A549 (cell line): ENCODE results near the gene ENPP1. TPM values are rescaled to one million over a fixed set of nuclear protein-coding genes. Genes with fewer than 3 reads are reported as not detected.

Source experiments
- ATAC-seq, 2 experiments: fragments of 200-7000 bp in 1 of 2; fragments of >200 bp in 1 of 2; cut with Nextera tagmentation in 1 of 2; cut with Tn5 transposase in 1 of 2; 3 replicates each; pipeline versions ENCODE4 v1.8.0 to v1.9.1; 2018 to 2020; ENCODE audit warnings: mild to moderate bottlenecking in 1 of 2, moderate library complexity in 1 of 2
- CTCF ChIA-PET: fragments of 300-600 bp; sonication (Branson Sonifier 250); formaldehyde crosslinking; extraction: SDS; loops from one replicate; lab custom pipeline; 2021; ENCODE audit warnings: antibody characterized with exemption, inconsistent platforms; lab: Yijun Ruan, JAX
- POLR2A ChIA-PET: fragments of 350-600 bp; formaldehyde crosslinking; extraction: SDS; loops from one replicate; lab custom pipeline; 2021; ENCODE audit warnings: antibody characterized with exemption, inconsistent platforms; lab: Yijun Ruan, JAX
- DNase-seq, 2 experiments: peaks; one replicate each; pipeline versions ENCODE4 v3.0.0 to v3.0.0-alpha.2; 2011 to 2016; ENCODE audit warnings: low read depth in 1 of 2, low spot score in 1 of 2
- FAIRE-seq: peaks from 2 replicates; lab custom pipeline; 2011; peaks lifted over from hg19 to GRCh38; lab: Jason Lieb, UNC
- H3K27ac ChIP-seq, 2 experiments: fragments of >200 bp; sonication (Bioruptor Twin); formaldehyde crosslinking; 3 replicates each; pipeline ENCODE4 v1.5.1; 2016 to 2017
- H3K4me1 ChIP-seq: fragments of >200 bp; sonication (Bioruptor Twin); formaldehyde crosslinking; 3 replicates; pipeline ENCODE4 v1.6.1; 2016
- H3K4me2 ChIP-seq: fragments of >200 bp; sonication (Bioruptor Twin); formaldehyde crosslinking; 3 replicates; pipeline ENCODE4 v1.6.1; 2016
- H3K4me3 ChIP-seq: fragments of >200 bp; sonication (Bioruptor Twin); formaldehyde crosslinking; 3 replicates; pipeline ENCODE4 v1.5.1; 2016
- H3K9me3 ChIP-seq: fragments of >200 bp; sonication (Bioruptor Twin); formaldehyde crosslinking; 3 replicates; pipeline ENCODE4 v1.6.1; 2016
- CBX2 ChIP-seq: fragments of 200-600 bp; sonication (generic); IDR thresholded peaks from 2 replicates; pipeline ENCODE4 v1.6.1; 2016; ENCODE audit warnings: low read depth, mild to moderate bottlenecking, borderline replicate concordance
- CHD2 ChIP-seq: fragments of 150-350 bp; IDR thresholded peaks from 2 replicates; pipeline ENCODE4 v1.6.1; 2014; ENCODE audit warnings: low read length; ENCODE audit not compliant: partially characterized antibody
- CHD4 ChIP-seq: fragments of 200-600 bp; sonication (generic); IDR thresholded peaks from 2 replicates; pipeline ENCODE4 v1.6.1; 2016; ENCODE audit warnings: antibody characterized with exemption, mild to moderate bottlenecking, borderline replicate concordance
- EHF ChIP-seq: fragments of 250-450 bp; sonication (Bioruptor Pico); IDR thresholded peaks from 2 replicates; pipeline ENCODE4 v1.5.0; 2020; ENCODE audit warnings: mild to moderate bottlenecking
- EHMT2 ChIP-seq: fragments of 200-600 bp; sonication (generic); IDR thresholded peaks from 2 replicates; pipeline ENCODE4 v1.6.1; 2016; ENCODE audit warnings: antibody characterized with exemption, low read depth, mild to moderate bottlenecking, moderate library complexity
- EP300 ChIP-seq, 2 experiments: fragments of >200 bp; sonication (Bioruptor Twin); formaldehyde crosslinking; IDR thresholded peaks; 2 replicates in 1 of 2; 3 replicates in 1 of 2; pipeline ENCODE4 v1.6.1; 2016 to 2017
- HDAC2 ChIP-seq: fragments of 200-600 bp; sonication (generic); IDR thresholded peaks from 2 replicates; pipeline ENCODE4 v1.6.1; 2016
- HEYL ChIP-seq: fragments of 250-450 bp; sonication (Bioruptor Pico); IDR thresholded peaks from 2 replicates; pipeline ENCODE4 v1.8.0; 2021; ENCODE audit warnings: mild to moderate bottlenecking, moderate library complexity
- HOXB13 ChIP-seq: fragments of 250-450 bp; sonication (Bioruptor Pico); IDR thresholded peaks from 2 replicates; pipeline ENCODE4 v1.5.0; 2020; ENCODE audit warnings: low read depth, mild to moderate bottlenecking, moderate library complexity
- HOXB5 ChIP-seq: fragments of 250-450 bp; sonication (Bioruptor Pico); IDR thresholded peaks from 2 replicates; pipeline ENCODE4 v1.5.0; 2020; ENCODE audit warnings: mild to moderate bottlenecking, moderate library complexity
- JUN ChIP-seq, 2 experiments: fragments of >200 bp; sonication (Bioruptor Twin); formaldehyde crosslinking; IDR thresholded peaks; 2 replicates in 1 of 2; 3 replicates in 1 of 2; pipeline ENCODE4 v1.6.1; 2016 to 2017
- JUNB ChIP-seq: fragments of >200 bp; sonication (Bioruptor Twin); formaldehyde crosslinking; IDR thresholded peaks from 2 replicates; pipeline ENCODE4 v1.6.1; 2016
- KDM1A ChIP-seq: fragments of 200-600 bp; sonication (generic); IDR thresholded peaks from 2 replicates; pipeline ENCODE4 v1.6.1; 2016; ENCODE audit warnings: low read depth, mild to moderate bottlenecking
- KDM5A ChIP-seq: fragments of 200-600 bp; sonication (generic); IDR thresholded peaks from 2 replicates; pipeline ENCODE4 v1.6.1; 2016; ENCODE audit warnings: antibody characterized with exemption, mild to moderate bottlenecking
- MAFK ChIP-seq: fragments of 450-650 bp; IDR thresholded peaks from 2 replicates; pipeline ENCODE4 v1.6.1; 2014; ENCODE audit not compliant: partially characterized antibody
- MAZ ChIP-seq: fragments of 150-350 bp; IDR thresholded peaks from 2 replicates; pipeline ENCODE4 v1.6.1; 2014; ENCODE audit warnings: antibody characterized with exemption, low read depth, low read length, borderline replicate concordance
- PHF8 ChIP-seq: fragments of 200-600 bp; sonication (generic); IDR thresholded peaks from 2 replicates; pipeline ENCODE4 v1.6.1; 2016; ENCODE audit warnings: low read depth, mild to moderate bottlenecking, antibody characterized with exemption, moderate library complexity, borderline replicate concordance
- POLR2AphosphoS2 ChIP-seq: conservative IDR thresholded peaks from 2 replicates; pipeline ENCODE4 v1.6.1; 2012; ENCODE audit warnings: low read length, improper control_type of control experiment, inconsistent platforms
- RAD21 ChIP-seq, 2 experiments: fragments of >200 bp in 1 of 2; sonication (Bioruptor Twin) in 1 of 2; formaldehyde crosslinking in 1 of 2; IDR thresholded peaks in 1 of 2; conservative IDR thresholded peaks in 1 of 2; 2 replicates in 1 of 2; 3 replicates in 1 of 2; pipeline ENCODE4 v1.6.1; 2012 to 2018; ENCODE audit warnings: inconsistent platforms in 1 of 2
- RARB ChIP-seq: fragments of 250-450 bp; sonication (Bioruptor Pico); IDR thresholded peaks from 2 replicates; pipeline ENCODE4 v1.8.0; 2021; ENCODE audit warnings: mild to moderate bottlenecking, moderate library complexity
- SREBF2 ChIP-seq: fragments of 450-650 bp; IDR thresholded peaks from 2 replicates; pipeline ENCODE4 v1.6.1; 2014; ENCODE audit warnings: mild to moderate bottlenecking, moderate library complexity
- ZC3H11A ChIP-seq: fragments of 450-650 bp; IDR thresholded peaks from 2 replicates; pipeline ENCODE4 v1.6.1; 2014; ENCODE audit warnings: antibody characterized with exemption, mild to moderate bottlenecking
- ZFP36 ChIP-seq: fragments of 450-650 bp; IDR thresholded peaks from 2 replicates; pipeline ENCODE4 v1.6.1; 2014; ENCODE audit warnings: borderline replicate concordance; ENCODE audit not compliant: partially characterized antibody
- ZSCAN20 ChIP-seq: fragments of 250-450 bp; sonication (Bioruptor Pico); IDR thresholded peaks from 2 replicates; pipeline ENCODE4 v1.8.0; 2022; ENCODE audit warnings: mild to moderate bottlenecking, moderate library complexity
- WGBS: methylation state at CpG from one replicate; pipeline ENCODE4 v1.1.6; 2017; ENCODE audit errors: missing lambda C conversion rate; 5-methylcytosine and 5-hydroxymethylcytosine counted together
- polyA plus RNA-seq, 4 experiments: library from polyadenylated mRNA; depleted of rRNA in 3 of 4; stranded (reverse); fragments of >200 nt; fragmentation: RNase III in 1 of 4; extraction: RNeasy Plus Mini Kit Qiagen cat#74134 plus additional on column Dnase treatment in 1 of 4; gene quantifications; 2 replicates in 3 of 4; 3 replicates in 1 of 4; pipeline ENCODE4 v1.2.3, GENCODE V29; 2011 to 2017
- TF ChIP-seq, protein P1 (sequence below): fragments of >200 bp; sonication (Bioruptor Twin); formaldehyde crosslinking; IDR thresholded peaks from 3 replicates; pipeline ENCODE4 v1.6.1; 2016
- TF ChIP-seq, protein P2 (sequence below): fragments of >200 bp; sonication (Bioruptor Twin); formaldehyde crosslinking; IDR thresholded peaks from 3 replicates; pipeline ENCODE4 v1.5.1; 2016
- TF ChIP-seq, protein P3 (sequence below): fragments of 250-450 bp; sonication (Bioruptor Pico); IDR thresholded peaks from 2 replicates; pipeline ENCODE4 v1.5.0; 2020; ENCODE audit warnings: low read depth, mild to moderate bottlenecking, moderate library complexity
- TF ChIP-seq, protein P4 (sequence below): fragments of 450-650 bp; IDR thresholded peaks from 2 replicates; pipeline ENCODE4 v1.6.1; 2014; ENCODE audit warnings: antibody characterized with exemption
- TF ChIP-seq, protein P5 (sequence below): IDR thresholded peaks from 2 replicates; pipeline ENCODE4 v1.6.1; 2012
- TF ChIP-seq, protein P6 (sequence below): fragments of >200 bp; sonication (Bioruptor Twin); formaldehyde crosslinking; IDR thresholded peaks from 2 replicates; pipeline ENCODE4 v1.6.1; 2016

ENPP1 gene
- polyA plus RNA-seq, 2 of the 4 experiments (the other 2 are of a cell fraction): 0.97 to 5.3 TPM

DNA sequence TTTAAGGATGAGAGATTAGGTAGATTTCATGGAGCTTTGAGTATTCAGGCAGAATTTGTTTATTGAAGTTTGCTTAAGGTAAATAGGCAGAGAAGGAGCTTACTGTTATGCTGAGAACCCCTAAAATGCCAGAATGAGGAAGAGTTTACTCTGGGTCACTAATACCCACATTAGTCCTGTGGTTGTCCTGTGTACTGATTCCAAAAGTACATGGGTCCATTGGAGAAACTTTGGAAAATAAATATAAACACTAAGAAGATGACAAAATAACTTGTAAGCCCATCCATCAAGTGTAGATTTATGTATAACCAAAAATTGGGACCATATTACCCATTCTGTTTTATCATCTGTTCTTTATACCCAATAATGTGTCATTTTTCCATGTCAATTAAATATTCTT, 31.6 kb downstream of the ENPP1 start (continued):
- TF ChIP-seq MAFK (no peak), KDM1A (no peak)
- TF ChIP-seq, all 56 proteins: peak for 0

DNA sequence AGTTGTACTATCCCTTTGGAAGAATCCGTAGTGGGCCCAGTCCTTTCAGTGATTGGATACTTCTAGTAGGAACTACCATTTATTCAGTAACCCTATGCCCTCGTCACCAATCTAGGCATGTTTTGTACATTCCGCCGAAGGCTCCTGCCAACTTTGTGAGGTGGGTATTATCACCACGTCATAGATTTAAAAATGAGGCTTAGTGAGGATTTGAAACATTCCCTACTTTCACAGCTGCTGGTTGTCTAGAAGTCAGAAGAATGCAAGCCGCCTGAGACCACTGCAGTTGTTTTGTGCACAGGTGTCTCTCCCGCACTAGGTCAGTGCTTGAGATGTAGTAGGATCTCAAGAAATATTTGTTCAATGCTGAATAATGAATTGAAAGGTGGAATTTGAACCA, 32.6 kb downstream of the ENPP1 start:
- 90% methylated on average over 7 of the region's 7 CpGs for WGBS
- CTCF ChIA-PET: no interaction called here
- H3K4me3 ChIP-seq: no peak overlapping the region
- FAIRE-seq (no peak), ATAC-seq (no peak), DNase-seq (no peak)
- TF ChIP-seq, protein P1, sequence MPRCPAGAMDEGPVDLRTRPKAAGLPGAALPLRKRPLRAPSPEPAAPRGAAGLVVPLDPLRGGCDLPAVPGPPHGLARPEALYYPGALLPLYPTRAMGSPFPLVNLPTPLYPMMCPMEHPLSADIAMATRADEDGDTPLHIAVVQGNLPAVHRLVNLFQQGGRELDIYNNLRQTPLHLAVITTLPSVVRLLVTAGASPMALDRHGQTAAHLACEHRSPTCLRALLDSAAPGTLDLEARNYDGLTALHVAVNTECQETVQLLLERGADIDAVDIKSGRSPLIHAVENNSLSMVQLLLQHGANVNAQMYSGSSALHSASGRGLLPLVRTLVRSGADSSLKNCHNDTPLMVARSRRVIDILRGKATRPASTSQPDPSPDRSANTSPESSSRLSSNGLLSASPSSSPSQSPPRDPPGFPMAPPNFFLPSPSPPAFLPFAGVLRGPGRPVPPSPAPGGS: no peak
- TF ChIP-seq KDM1A (no peak), MAFK (no peak), HOXB13 (CRISPR knock-in tag) (no peak), ZC3H11A (no peak), ZFP36 (no peak), JUNB (no peak), JUN (IDR thresholded peaks at IDR 0.05) (no peak), PHF8 (no peak), CHD2 (no peak), MAZ (no peak), ZSCAN20 (CRISPR knock-in tag) (no peak), EHMT2 (no peak)
- TF ChIP-seq, protein P2, sequence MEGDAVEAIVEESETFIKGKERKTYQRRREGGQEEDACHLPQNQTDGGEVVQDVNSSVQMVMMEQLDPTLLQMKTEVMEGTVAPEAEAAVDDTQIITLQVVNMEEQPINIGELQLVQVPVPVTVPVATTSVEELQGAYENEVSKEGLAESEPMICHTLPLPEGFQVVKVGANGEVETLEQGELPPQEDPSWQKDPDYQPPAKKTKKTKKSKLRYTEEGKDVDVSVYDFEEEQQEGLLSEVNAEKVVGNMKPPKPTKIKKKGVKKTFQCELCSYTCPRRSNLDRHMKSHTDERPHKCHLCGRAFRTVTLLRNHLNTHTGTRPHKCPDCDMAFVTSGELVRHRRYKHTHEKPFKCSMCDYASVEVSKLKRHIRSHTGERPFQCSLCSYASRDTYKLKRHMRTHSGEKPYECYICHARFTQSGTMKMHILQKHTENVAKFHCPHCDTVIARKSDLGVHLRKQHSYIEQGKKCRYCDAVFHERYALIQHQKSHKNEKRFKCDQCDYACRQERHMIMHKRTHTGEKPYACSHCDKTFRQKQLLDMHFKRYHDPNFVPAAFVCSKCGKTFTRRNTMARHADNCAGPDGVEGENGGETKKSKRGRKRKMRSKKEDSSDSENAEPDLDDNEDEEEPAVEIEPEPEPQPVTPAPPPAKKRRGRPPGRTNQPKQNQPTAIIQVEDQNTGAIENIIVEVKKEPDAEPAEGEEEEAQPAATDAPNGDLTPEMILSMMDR: no peak
- TF ChIP-seq, protein P3, sequence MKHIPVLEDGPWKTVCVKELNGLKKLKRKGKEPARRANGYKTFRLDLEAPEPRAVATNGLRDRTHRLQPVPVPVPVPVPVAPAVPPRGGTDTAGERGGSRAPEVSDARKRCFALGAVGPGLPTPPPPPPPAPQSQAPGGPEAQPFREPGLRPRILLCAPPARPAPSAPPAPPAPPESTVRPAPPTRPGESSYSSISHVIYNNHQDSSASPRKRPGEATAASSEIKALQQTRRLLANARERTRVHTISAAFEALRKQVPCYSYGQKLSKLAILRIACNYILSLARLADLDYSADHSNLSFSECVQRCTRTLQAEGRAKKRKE (CRISPR knock-in tag): no peak
- TF ChIP-seq, protein P4, sequence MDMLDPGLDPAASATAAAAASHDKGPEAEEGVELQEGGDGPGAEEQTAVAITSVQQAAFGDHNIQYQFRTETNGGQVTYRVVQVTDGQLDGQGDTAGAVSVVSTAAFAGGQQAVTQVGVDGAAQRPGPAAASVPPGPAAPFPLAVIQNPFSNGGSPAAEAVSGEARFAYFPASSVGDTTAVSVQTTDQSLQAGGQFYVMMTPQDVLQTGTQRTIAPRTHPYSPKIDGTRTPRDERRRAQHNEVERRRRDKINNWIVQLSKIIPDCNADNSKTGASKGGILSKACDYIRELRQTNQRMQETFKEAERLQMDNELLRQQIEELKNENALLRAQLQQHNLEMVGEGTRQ: no peak
- H3K4me2 ChIP-seq: no peak overlapping the region
- H3K4me1 ChIP-seq: peaks cover 27% of the 10 kb centered on the region
- no peaks in the 10 kb centered on the region for H3K9me3 ChIP-seq
- POLR2A ChIA-PET: no interaction called here
- no peak overlapping the region for H3K27ac ChIP-seq

DNA sequence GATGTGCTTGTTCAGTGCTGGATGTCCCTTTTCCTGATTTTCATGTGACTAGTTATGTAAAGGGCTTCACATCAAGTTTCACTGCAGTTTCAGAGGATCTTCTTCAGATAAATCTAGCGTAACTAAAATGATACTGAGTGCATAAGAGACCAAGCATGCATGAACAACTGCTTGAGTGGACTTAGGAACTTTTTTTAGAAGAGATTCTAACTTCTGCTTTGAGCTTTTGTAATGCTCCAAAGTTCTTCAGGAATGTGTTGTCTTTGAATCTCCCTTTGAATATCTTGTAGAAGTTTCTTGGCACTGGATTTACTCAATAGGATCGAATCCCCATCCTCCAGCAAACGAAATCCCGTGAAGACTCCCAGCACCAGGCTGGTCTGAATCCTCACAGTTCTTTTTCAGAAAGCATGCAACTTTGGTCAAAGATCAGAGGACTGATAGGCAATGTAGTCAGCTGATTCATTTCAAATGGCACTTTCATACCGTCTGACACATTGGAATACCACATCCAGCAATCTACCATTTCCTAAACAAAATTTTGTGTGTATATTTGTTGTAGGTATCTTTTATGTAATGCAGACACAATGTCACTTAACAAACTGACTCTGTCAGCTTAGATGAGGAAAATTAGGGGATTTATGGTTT, 33.2 kb downstream of the ENPP1 start:
- no peaks in the 10 kb centered on the region for H3K9me3 ChIP-seq
- no peak for ATAC-seq
- peaks cover 25% of the 10 kb centered on the region for H3K4me1 ChIP-seq
- ChIA-PET POLR2A (no interaction called here), CTCF (interaction anchor here (0.6 to 1.0 kb wide), 2 partner anchors 13 to 269 kb away, joined by 3 read pairs; no protein-coding TSS in a partner anchor)
- no peak for DNase-seq
- no peak for TF ChIP-seq SREBF2
- TF ChIP-seq HEYL (CRISPR knock-in tag): no peak
- TF ChIP-seq, protein P5, sequence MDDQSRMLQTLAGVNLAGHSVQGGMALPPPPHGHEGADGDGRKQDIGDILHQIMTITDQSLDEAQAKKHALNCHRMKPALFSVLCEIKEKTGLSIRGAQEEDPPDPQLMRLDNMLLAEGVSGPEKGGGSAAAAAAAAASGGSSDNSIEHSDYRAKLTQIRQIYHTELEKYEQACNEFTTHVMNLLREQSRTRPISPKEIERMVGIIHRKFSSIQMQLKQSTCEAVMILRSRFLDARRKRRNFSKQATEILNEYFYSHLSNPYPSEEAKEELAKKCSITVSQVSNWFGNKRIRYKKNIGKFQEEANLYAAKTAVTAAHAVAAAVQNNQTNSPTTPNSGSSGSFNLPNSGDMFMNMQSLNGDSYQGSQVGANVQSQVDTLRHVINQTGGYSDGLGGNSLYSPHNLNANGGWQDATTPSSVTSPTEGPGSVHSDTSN: no peak
- no peak for TF ChIP-seq HOXB5 (CRISPR knock-in tag)
- no peak for TF ChIP-seq MAZ
- TF ChIP-seq HDAC2: no peak
- TF ChIP-seq, protein P6, sequence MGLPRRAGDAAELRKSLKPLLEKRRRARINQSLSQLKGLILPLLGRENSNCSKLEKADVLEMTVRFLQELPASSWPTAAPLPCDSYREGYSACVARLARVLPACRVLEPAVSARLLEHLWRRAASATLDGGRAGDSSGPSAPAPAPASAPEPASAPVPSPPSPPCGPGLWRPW: no peak
- no peak for TF ChIP-seq CBX2
- no peak for TF ChIP-seq KDM1A
- TF ChIP-seq PHF8: no peak
- TF ChIP-seq RAD21 (conservative IDR thresholded peaks at IDR 0.05 in 1 of 2, IDR thresholded peaks at IDR 0.05 in 1 of 2): no peak
- TF ChIP-seq CHD4: no peak
- TF ChIP-seq EHF (CRISPR knock-in tag): no peak
- no peak for TF ChIP-seq EP300 (IDR thresholded peaks at IDR 0.05)
- no peak for TF ChIP-seq RARB (CRISPR knock-in tag)
- no peak for TF ChIP-seq POLR2AphosphoS2
- no peak for TF ChIP-seq KDM5A
- 85% methylated on average over 5 of the region's 5 CpGs for WGBS
- H3K4me2 ChIP-seq: no peak overlapping the region
- no peak overlapping the region for H3K27ac ChIP-seq
- no peak overlapping the region for H3K4me3 ChIP-seq
- no peak for FAIRE-seq
